Measurements from ENCODE around the gene TMEM123.
A peak's percentile ranks its signal among the peaks of the same experiment; 100 is the strongest.

Gene TMEM123

DNA sequence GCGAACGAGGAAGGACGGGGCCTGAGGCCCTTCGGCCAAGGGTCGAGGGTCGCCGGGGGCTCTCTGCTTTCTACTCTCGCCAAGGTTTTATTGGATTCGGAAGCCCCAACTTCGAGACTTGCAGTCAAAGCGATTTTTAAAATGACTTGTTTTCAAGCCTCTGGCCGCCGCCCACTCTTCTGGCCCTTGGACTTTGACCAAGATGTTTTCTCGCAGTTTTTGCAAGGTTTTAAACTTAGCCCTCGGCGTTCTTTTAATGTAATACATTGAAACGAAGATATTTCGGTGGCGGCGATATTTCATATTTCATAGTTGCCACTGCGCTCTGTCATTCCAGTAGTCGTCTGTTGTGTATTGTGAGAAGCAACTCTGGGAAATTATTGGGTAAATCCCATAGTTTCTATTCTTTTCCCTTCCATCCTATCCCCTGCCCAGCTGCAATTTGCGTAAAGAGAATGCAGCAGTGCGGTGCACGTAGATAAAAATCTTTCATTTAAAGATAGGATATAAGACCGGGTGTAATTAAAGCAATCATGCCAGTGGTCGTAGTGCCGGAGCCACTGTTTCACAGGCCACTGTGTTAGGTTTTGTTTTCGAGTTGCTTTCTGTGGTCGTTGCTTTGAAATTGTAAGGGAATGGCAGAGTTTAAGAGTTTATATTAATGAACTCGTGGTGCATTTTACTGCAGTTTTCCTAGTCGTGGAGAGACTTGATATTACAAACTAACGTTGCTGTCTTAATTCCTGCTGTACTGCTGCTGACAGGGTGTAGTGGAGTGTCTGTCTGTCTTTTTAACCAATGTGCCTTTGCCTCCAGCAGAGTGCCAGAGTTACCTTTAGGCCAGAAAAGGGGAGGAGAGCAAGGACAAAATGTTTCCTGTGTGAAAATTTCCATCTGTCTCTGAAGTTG lies 104.8 kb downstream of the TMEM123 start:
- DNase-seq: no peak

DNA sequence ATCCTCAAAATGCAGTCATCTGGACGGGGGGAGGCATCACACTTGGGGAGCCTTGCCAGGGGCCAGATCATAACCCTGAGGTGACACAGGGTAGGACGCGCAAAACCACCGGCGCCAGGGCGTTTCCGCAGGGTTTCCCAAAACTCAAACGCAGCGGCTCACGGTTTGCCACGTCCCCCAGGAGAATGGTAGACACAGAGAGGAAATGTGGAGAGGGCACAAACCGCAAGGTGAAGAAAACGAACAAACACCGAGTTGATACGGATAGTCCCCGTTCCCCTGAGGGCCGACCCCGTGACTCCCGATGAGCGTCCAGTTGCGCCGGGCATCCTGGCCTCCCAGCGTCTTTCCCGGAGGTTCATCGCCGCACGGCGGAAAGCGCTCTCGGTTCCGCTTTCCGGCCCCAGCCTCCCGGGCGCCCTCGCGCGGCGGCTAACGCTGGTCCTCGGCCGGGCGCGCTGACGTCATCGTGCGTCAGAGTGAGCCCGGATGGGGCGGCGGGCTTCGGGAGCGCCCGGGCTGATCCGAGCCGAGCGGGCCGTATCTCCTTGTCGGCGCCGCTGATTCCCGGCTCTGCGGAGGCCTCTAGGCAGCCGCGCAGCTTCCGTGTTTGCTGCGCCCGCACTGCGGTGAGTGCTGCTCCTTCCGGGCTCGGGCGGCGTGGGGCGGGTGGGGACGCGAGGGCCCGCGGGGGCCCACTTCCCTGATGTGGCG lies 105.7 kb downstream of the TMEM123 start, which contains the start of gene BIRC2:
Gene BIRC2, plus strand, starts transcription at position 467 of the 714 bp plus-strand sequence. CDS start 2,641 bp downstream, outside the sequence.
- DNase-seq: peak; percentile 99

DNA sequence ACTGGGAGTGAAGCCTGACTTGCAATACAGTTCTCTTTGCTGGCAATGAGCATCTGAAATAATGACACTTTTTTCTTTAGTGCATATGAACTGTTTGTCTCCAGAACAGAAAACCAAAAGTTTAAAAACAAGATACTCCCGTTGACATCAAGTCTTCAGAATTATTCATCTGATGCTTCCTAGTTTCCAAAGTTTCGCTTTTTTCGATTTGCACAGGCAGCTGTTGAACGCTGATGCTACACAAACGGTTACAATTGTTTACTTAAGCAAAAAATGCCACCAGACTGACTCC lies 106.2 kb downstream of the TMEM123 start:
- DNase-seq: no peak

Data from activated CD8-positive, alpha-beta memory T cell treated with anti-CD3 and anti-CD28 coated beads, Interleukin-2, amount 50 U/mL, for 48 hours (primary cell).